Measurements from ENCODE around the gene FNDC7. TPM values are rescaled to one million over a fixed set of nuclear protein-coding genes. Genes with fewer than 3 reads are reported as not detected.

Gene FNDC7
- total and polyA plus RNA-seq, 2 donors (not counting 3 experiments of a cell fraction or from before 2014, with no cell fraction given): not detected

- no peak for DNase-seq (ENCODE audit: low read depth, low spot score)
- no peak for FAIRE-seq
- peaks cover 0 to 6% of the 10 kb centered on the region in 2 experiments for H3K36me3 ChIP-seq (ENCODE audit: control insufficient read depth in 2 of 2, extremely low read depth in 1 of 2, insufficient read depth in 2 of 2, low read length in 2 of 2)
- TF ChIP-seq POLR2A (IDR thresholded peaks at IDR 0.05; ENCODE audit: low read depth, low read length): no peak
- TF ChIP-seq GATA2 (IDR thresholded peaks at IDR 0.05; ENCODE audit: insufficient read depth, insufficient read length, low read depth, low read length): no peak
- TF ChIP-seq MYC (IDR thresholded peaks at IDR 0.05; ENCODE audit: low read depth, low read length): no peak
- no peak for TF ChIP-seq EZH2 (IDR thresholded peaks at IDR 0.05; ENCODE audit: borderline replicate concordance, low read depth, low read length, severe bottlenecking)
- TF ChIP-seq JUN (IDR thresholded peaks at IDR 0.05; ENCODE audit: borderline replicate concordance, insufficient read depth, insufficient read length, low read depth): no peak
- TF ChIP-seq POLR2AphosphoS5 (IDR thresholded peaks at IDR 0.05; ENCODE audit: insufficient read depth, low read depth, low read length): no peak
- TF ChIP-seq CTCF (IDR thresholded peaks at IDR 0.05; ENCODE audit: extremely low read depth in 1 of 2, insufficient read depth in 1 of 2, low read depth in 1 of 2, low read length in 2 of 2): no peak
- TF ChIP-seq MAX (IDR thresholded peaks at IDR 0.05; ENCODE audit: insufficient read depth, insufficient read length): no peak
- dilution Hi-C loops (cut with MboI; ENCODE audit: extremely low pct_ligation_motif_present, low sequenced_read_pairs): no loop called here
- intact Hi-C loops (cut with micrococcal nuclease): no loop called here
- H4K20me1 ChIP-seq (replicated peaks; ENCODE audit: control insufficient read depth, extremely low read depth, insufficient read depth, low read length): no peaks in the 10 kb centered on the region
- H3K4me2 ChIP-seq (ENCODE audit: insufficient read depth, low read length): no peak overlapping the region
- ChIA-PET POLR2A (interaction anchor here (0.9 kb wide), 1 partner anchor 58 kb away, joined by 4 read pairs; no protein-coding TSS in a partner anchor), CTCF (no interaction called here)
- H3K9ac ChIP-seq (replicated peaks; ENCODE audit: extremely low read depth, insufficient read depth, low read length): no peak overlapping the region
- no peak overlapping the region for H3K27ac ChIP-seq (ENCODE audit: insufficient read depth, low read depth, low read length)
- H2AFZ ChIP-seq (ENCODE audit: low read depth, low read length): no peak overlapping the region
- no TSS peak for BruUV-seq (replicated peaks)
- H3K27me3 ChIP-seq (ENCODE audit: control insufficient read depth in 2 of 2, insufficient read depth in 2 of 2, low read length in 2 of 2): no peaks in the 10 kb centered on the region
- no peak overlapping the region for H3K4me3 ChIP-seq (replicated peaks in 1 of 3; ENCODE audit: insufficient read depth in 1 of 3, low read depth in 1 of 3, low read length in 3 of 3)
- H3K9me1 ChIP-seq (replicated peaks; ENCODE audit: control insufficient read depth, extremely low read depth, insufficient read depth, low read length): no peaks in the 10 kb centered on the region
- H3K4me1 ChIP-seq (ENCODE audit: control insufficient read depth, extremely low read depth, insufficient read depth, low read length): peaks cover 15% of the 10 kb centered on the region
- H3K9me3 ChIP-seq (replicated peaks; ENCODE audit: control insufficient read depth, insufficient read depth, low read length): no peaks in the 10 kb centered on the region
- peaks cover 34% of the 10 kb centered on the region for H3K79me2 ChIP-seq (ENCODE audit: control insufficient read depth, insufficient read depth, low read length)
Observed at GRCh38 chr1:108750476-108751181, 37.9 kb downstream of the FNDC7 start.
